ENCODE measurements around the gene CCDC186.

Gene CCDC186

DNA sequence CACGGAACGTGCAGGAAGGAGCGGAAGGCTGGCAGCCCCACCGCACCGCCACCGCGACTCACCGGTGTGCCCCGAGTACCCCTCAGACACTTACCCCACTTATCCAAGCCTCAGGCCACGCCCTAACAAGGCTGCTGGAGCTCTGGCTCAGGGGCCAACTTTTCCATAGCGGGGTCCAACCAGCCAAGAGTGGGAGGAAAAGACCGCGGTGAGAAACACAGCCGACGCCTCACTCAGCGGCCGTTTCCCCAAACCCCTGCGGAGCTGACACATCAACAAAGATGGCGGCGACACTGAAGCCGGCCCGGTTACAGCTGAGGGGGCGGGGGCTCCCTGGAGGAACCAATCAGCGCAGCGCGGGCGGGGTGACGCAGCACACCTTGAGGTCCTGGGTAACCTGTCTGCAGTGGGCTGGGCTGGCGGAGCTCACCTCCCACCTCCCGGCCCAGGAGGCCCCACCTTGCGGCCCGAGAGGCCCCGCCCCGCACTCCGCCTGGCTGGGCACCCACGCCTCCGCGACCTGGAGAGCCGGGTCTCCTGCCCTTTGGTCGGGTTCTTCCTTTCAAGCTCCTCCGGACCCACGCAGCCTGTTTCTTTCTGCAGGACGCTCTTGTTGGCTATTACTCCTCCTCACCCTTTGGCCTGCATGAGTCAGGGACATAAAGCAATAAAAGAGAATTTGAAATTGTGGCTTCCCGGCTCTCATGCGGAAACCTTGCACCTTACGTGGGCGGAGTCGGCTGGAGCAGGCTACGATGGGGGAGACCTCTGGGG, at the start of gene CCDC186:
Gene CCDC186, minus strand, starts transcription at position 283 of the 774 bp plus-strand sequence. CDS start 10,935 bp downstream, outside the sequence.
- peak within 1 kb of the TSS; percentile 97 for H3K4me3 ChIP-seq (ENCODE audit: low read depth, low read length)
- DNase-seq (ENCODE audit: low read depth, low spot score), result peak; percentile 90
- in situ Hi-C loops (cut with HindIII; ENCODE audit: low sequenced_read_pairs), result no loop called here
- TF ChIP-seq, protein P1, sequence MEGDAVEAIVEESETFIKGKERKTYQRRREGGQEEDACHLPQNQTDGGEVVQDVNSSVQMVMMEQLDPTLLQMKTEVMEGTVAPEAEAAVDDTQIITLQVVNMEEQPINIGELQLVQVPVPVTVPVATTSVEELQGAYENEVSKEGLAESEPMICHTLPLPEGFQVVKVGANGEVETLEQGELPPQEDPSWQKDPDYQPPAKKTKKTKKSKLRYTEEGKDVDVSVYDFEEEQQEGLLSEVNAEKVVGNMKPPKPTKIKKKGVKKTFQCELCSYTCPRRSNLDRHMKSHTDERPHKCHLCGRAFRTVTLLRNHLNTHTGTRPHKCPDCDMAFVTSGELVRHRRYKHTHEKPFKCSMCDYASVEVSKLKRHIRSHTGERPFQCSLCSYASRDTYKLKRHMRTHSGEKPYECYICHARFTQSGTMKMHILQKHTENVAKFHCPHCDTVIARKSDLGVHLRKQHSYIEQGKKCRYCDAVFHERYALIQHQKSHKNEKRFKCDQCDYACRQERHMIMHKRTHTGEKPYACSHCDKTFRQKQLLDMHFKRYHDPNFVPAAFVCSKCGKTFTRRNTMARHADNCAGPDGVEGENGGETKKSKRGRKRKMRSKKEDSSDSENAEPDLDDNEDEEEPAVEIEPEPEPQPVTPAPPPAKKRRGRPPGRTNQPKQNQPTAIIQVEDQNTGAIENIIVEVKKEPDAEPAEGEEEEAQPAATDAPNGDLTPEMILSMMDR (IDR thresholded peaks at IDR 0.05; ENCODE audit: low read depth, low read length), result no peak

DNA sequence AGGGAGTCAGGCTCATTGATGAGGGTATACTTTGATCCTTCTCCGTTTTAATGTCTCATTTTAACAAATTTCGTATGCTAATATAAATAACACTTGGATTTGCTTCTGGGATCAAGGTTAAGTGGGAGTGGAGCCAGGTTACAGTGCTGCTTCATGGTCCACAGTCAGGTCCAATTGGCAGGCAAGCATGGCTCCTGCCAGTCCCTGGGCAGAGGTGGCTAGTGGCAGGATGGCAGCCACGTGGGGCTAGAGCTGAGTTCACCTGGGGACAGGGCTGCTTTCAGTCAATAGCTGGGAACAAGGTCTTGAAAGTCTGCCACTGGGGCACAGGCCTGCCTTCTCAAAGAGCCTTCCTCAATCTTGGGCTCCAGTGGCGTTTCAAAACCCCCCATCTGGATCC, 49.1 kb upstream of the CCDC186 start:
- H3K4me3 ChIP-seq (ENCODE audit: low read depth, low read length), result no peak overlapping the region
- in situ Hi-C loops (cut with HindIII; ENCODE audit: low sequenced_read_pairs), result no loop called here

DNA sequence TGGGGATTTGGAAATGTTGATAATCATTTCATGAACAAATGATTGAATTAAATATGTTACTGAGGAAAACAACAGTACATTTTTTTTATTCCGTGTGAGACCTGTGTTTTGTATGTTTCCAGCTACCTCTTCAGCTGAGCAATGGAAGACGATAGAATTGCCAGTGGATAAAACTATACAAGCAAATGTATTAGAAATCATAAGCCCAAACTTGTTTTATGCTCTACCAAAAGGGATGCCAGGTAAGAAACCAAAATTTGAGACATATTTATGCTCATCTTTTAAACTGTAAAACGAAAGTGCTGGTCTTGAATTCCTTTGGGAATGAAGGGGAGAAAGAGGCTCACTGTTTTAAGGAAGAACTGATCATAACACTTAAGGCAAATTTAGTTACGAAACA, 47.2 kb upstream of the CCDC186 start:
- in situ Hi-C loops (cut with HindIII; ENCODE audit: low sequenced_read_pairs), result no loop called here
- H3K4me3 ChIP-seq (ENCODE audit: low read depth, low read length), result no peak overlapping the region
- no peak for DNase-seq (ENCODE audit: low read depth, low spot score)
- TF ChIP-seq, protein P1 (IDR thresholded peaks at IDR 0.05; ENCODE audit: low read depth, low read length), result no peak

More for the DNA sequence above, 49.1 kb upstream of the CCDC186 start:
- no peak for DNase-seq (ENCODE audit: low read depth, low spot score)
- TF ChIP-seq, protein P1 (IDR thresholded peaks at IDR 0.05; ENCODE audit: low read depth, low read length), result no peak

DNA sequence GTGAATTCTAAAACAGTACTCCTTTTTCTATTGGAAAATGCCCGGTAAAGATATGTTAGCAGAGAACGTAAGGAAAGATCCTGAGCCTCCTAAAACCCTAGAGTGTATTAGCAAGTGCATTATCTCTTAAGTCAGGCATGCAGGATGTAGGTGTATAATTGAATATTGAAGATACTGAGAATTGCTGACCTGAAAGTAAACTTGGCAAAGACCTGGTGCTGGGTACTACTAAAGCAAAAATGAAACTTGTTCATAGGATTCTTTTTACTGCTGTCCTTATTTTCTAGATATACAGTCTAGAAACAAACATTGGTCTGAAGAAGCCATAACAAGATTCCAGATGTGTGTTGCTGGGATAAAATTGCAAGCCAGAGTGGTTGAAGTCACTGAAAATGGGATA, 46.3 kb upstream of the CCDC186 start:
- DNase-seq (ENCODE audit: low read depth, low spot score), result no peak
- in situ Hi-C loops (cut with HindIII; ENCODE audit: low sequenced_read_pairs), result no loop called here
- H3K4me3 ChIP-seq (ENCODE audit: low read depth, low read length), result no peak overlapping the region
- TF ChIP-seq, protein P1 (IDR thresholded peaks at IDR 0.05; ENCODE audit: low read depth, low read length), result no peak

DNA sequence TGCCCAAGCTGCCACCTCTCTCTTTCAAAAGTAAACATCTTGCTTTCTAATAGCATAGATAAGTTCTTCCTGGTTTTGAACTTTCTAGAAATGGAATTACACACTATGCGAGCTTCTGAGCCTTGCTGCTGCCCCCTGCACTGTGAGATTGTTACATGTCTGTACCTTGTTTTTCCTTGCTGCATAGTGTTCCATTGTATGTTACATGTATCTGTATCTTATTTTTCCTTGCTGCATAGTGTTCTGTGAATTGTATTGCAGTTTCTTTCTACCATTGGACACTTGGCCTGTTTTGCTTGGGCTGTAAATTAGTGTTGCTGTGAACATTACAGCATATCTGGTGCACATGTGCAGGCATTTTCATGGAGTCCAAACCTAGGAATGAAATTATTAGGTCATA, 41.0 kb upstream of the CCDC186 start:
- no peak for DNase-seq (ENCODE audit: low read depth, low spot score)
- no peak overlapping the region for H3K4me3 ChIP-seq (ENCODE audit: low read depth, low read length)
- in situ Hi-C loops (cut with HindIII; ENCODE audit: low sequenced_read_pairs), result no loop called here
- TF ChIP-seq, protein P1 (IDR thresholded peaks at IDR 0.05; ENCODE audit: low read depth, low read length), result no peak

DNA sequence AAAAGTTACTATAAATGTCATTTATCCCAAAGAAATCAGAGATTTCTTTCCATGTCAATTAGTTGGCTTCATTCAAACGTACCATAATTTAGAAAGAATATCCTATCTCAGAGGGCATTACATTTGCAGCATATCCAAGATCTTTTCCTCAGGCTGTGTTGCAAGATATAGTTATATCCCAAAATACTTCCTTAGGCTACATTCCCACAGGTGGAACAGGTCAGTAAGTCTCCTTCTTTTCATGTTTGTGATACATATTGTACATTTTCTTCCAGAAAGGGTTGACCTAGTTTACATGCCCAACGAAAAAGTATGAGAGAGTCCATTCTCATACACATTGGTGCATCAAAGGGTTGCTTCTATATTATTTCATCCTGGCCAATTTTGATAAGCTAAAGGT, 38.1 kb upstream of the CCDC186 start:
- TF ChIP-seq, protein P1 (IDR thresholded peaks at IDR 0.05; ENCODE audit: low read depth, low read length), result no peak
- no peak overlapping the region for H3K4me3 ChIP-seq (ENCODE audit: low read depth, low read length)
- in situ Hi-C loops (cut with HindIII; ENCODE audit: low sequenced_read_pairs), result no loop called here
- DNase-seq (ENCODE audit: low read depth, low spot score), result no peak
